Measurements from ENCODE around the gene DQX1.
"Not testable (repeated sequence)": the region's sequence is repeated elsewhere in the genome, so short reads cannot be mapped to it uniquely, and the experiment has no call there.

Gene DQX1

GRCh38 chr2:74496997-74497776 lies 28.8 kb downstream of the DQX1 start:
- no peak for DNase-seq (ENCODE audit: low spot score)

DNA sequence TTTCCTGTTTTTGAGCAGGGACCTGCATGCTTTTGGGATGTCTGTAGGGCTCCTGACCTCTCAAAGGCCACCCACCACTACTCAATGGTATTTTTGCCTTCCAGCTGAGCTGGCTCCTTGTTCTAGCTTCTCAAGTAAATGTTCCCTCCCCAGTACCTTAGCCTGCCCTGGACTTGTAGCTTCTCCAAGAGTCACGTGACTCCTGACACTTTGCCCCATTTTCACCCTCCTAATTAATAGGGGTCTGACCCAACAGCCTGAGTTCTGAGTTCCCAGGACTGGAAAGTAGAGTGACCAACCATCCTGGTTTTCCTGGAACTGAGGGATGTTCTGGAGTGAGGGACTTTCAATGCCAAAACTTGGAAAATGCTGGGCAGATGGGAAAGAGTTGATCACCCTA lies 30.6 kb downstream of the DQX1 start:
- no peak for DNase-seq (ENCODE audit: low spot score)

DNA sequence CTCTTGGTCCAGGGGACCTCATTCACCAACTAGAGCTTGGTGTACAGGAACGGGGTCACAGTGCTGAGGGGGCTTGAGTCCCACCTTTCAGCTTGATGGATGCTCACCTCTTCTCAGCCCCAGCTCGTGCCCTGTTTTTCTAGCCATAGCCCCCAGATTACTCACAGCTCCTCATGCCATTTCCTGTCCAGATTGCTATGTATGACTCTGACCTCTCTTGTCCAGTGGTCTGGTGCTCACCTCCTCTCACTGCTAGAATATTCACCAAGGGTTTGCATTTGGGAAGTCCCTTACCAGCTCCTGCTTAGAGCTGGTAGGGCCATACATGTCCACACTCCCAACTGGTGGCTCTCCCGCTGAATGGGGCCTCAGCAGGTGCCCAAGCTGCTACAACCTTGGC lies 32.5 kb downstream of the DQX1 start:
- no peak for DNase-seq (ENCODE audit: low spot score)

- DNase-seq (ENCODE audit: low spot score) = no peak
These were observed 34.1 kb downstream of the DQX1 start for GRCh38 chr2:74491648-74492544.

GRCh38 chr2:74489906-74490305 lies 36.1 kb downstream of the DQX1 start:
- DNase-seq (ENCODE audit: low spot score) = no peak

DNA sequence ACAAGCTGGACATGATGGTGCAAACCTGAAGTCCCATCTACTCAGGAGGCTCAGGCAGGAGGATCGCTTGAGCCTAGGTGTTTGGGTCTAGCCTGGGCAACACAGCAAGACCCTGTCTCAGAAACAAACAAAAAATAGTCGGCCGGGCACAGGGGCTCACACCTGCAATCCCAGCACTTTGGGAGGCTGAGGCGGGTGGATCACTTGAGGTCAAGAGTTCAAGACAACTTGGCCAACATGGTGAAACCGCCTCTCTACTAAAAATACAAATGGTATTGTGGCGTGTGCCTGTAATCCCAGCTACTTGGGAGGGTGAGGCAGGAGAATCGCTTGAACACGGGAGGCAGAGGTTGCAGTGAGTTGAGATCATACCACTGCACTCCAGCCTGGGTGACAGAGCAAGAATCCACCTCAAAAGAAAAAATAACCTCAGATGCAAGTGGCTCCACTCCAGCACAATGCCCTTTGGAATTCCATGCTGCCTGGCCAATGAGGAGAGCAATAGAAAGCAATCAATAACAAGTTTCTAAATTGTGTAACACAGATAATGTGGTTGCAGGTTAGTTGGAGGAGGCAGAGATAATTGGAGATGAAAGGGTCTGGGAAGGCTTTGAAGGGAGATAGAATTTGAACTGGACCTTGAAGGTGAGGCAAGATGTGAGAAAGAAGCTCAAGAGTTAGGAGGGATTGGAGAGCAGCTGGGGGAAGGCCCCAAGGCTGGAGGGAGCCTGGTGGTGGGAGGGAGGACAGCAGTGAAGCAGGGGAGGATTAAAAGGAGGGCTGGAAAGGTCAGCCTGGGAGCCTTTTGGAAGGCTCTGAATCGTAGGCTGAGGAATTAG lies 37.2 kb downstream of the DQX1 start:
- no peak for DNase-seq (ENCODE audit: low spot score)

GRCh38 chr2:74486141-74486540 lies 39.9 kb downstream of the DQX1 start:
- no peak for DNase-seq (ENCODE audit: low spot score)

GRCh38 chr2:74483675-74484164 lies 42.3 kb downstream of the DQX1 start:
- DNase-seq (ENCODE audit: low spot score) = not testable (repeated sequence)

- peak; percentile 96 for DNase-seq (ENCODE audit: low spot score)
These were observed 43.0 kb downstream of the DQX1 start, which contains the start of the genes CCDC142 and TTC31 for GRCh38 chr2:74482801-74483674. TSS of gene CCDC142 (minus strand) at chr2:74482998. CDS start at chr2:74482837, 161 bp downstream. TSS of gene TTC31 (plus strand) at chr2:74483081. CDS start at chr2:74483096, 15 bp downstream.

GRCh38 chr2:74481961-74482800 lies 43.9 kb downstream of the DQX1 start:
- peak; percentile 55 for DNase-seq (ENCODE audit: low spot score)

DNA sequence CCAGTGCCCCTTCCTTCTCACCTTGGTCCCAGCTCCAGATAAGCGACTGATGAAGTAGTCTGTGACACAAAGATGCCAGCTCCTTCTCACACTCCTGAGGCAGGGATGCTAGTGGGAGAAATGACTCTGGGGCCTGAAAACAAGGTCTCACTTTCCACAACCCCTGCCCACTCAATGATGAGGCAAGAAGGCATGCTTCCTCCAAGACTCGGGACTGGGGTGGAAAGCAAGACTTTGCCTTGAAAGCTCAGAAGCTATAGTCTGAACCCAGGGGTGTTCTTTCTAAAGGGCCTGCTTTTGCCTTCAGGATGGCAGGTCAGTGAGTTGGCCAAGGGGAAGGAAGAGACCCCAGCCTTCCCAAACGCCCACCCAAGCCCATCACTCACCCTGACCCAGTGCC lies 44.6 kb downstream of the DQX1 start:
- DNase-seq (ENCODE audit: low spot score) = no peak

DNA sequence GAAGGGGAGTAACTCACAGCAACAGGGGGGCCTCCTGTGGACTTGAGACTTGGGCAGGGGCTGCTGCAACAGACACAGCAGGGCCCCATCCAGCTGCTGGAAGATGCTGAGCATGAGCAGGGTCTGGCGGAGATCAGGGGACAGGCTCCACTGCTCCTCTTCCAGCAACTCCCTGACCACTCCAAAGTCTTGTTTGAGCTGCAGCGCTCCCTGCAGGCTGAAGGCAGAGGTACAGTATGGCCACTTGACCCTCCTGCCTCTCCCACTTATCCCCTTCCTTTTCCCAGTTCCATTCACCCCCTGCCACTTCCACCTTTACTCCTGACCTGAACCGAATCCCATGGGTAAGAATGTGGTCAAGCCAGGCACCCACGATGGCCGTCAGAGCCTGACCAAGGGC lies 51.1 kb downstream of the DQX1 start:
- DNase-seq (ENCODE audit: low spot score) = no peak

DNA sequence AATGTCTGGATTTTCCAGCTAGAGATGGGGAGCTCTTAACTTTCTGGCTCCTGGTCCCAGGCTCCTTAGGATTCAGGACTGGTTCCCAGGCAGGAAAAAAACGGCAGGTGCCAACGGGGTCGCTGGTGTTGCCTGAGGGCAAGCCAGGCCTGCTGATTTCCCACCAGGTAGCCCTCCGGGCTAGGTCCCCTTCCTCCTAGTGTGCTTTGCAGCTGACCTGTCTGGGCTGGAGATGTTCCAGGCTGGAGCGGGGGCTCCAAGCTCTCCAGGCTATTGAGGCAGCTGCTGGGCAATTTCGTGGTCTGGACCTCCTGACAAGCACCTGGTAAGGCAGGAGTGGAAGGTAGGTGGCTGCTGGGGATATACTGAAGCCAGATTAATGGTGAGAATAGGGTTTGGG lies 51.5 kb downstream of the DQX1 start:
- no peak for DNase-seq (ENCODE audit: low spot score)

- DNase-seq (ENCODE audit: low spot score) = no peak
These were observed 53.1 kb downstream of the DQX1 start for GRCh38 chr2:74472945-74473258.

- DNase-seq (ENCODE audit: low spot score) = peak; percentile 96
These were observed 53.7 kb downstream of the DQX1 start, which contains the start of gene MRPL53 for GRCh38 chr2:74472086-74472944. TSS of gene MRPL53 (minus strand) at chr2:74472680. CDS start at chr2:74472660, 20 bp downstream.

DNA sequence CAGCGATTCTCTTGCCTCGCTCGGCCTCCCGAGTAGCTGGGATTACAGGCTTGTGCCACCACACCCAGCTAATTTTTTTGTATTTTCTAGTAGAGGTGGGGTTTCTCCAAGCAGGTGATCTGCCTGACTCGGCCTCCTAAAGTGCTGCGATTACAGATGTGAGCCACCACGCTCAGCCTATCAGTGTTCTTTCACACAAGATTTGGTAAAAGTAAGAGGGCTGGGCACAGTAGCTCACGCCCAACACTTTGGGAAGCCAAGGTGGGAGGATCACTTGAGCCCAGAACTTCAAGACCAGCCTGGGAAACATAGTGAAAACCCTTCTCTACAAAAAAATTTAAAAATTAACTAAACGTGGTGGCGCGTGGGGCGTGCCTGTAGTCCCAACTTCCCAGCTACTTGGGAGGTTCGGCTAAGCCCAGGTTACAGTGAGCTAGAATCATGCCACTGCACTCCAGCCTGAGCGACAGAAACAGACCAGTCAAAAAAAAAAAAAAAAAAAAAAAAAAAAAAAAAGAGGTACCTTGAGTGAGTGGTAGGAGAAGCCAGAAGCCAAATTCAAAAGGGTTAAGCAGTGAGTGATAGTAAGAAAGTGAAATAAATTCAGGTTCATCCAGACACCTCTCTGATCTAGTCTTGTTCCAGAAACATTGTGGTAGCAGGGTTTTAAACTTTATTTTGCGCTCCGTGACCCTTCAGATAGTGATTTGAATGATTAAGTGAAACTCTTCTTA lies 54.5 kb downstream of the DQX1 start:
- DNase-seq (ENCODE audit: low spot score) = no peak

DNA sequence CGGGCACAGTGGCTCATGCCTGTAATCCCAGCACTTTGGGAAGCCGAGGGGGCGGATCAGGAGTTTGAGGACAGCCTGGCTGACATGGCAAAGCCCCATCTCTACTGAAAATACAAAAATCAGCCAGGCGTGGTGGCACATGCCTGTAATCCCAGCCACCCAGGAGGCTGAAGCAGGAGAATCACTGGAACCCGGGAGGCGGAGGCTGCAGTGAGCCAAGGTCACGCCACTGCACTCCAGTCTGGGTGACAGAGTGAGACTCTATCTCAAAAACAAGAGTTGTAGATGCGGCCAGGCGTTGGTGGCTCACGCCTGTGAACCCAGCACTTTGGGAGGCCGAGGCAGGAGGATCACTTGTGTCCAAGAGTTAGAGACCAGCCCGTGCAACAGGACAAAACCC lies 55.3 kb downstream of the DQX1 start:
- not testable (repeated sequence) for DNase-seq (ENCODE audit: low spot score)

All from CD4-positive, alpha-beta T cell treated with Interleukin-2 at 100 ng/mL for 4 hours (primary cell).